Measurements from ENCODE around the gene ANKS4B.
"Not testable (repeated sequence)": the region's sequence is repeated elsewhere in the genome, so short reads cannot be mapped to it uniquely, and the experiment has no call there.

ANKS4B gene

DNA sequence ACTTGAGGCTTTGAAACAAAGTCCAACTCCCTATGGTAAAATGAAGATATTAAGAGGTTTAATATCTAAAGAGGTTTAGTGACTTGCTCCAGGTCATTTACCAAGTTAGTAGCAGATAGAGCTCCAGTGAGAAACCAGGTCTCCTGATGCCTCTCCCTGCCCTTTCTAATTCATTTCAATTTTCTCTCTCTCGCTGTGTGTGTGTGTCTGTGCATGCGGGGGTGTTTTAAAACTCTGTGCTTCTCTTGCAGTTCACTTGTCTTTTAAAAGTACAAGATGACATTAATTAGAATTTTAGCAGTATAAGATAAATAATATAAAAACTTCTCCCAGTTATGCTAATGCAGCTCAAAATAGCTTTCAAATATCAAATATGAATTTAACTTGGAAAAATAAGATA lies 13.9 kb upstream of the ANKS4B start:
- no peak for DNase-seq

DNA sequence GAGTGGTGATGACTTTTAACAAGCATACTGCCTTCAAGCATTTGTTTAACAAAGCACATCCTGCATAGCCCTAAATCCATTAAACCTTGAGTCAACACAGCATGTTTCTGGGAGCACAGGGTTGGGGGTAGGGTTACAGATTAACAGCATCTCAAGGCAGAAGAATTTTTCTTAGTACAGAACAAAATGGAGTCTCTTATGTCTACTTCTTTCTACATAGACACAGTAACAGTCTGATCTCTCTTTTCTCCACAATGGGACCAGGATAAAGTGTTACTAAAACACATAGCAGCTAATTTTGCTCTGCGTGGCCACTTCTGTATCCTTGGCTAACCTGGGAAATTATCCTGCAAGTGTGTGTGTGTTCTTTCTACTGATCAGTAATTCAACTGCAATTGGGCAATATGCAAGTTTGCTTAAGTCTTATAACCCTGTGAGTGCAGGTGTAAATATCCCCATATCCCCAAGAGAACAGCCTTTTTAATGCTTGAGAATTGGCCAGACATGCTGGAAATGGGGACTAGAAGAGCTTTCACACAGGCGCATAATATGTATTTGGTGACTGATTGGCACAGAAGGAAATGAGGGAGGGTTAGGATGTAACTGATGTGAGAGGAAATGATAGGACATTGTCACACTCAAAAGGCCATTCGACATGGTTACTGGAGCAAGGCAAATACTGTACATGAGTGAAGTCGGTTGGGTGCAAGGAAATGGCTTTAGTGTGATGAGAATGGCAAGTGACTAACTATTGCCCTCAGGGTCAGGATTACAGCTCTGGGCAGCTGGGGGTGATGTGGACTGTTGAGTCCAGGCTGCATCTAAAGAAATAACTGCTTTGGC lies 10.8 kb upstream of the ANKS4B start:
- DNase-seq, result no peak

DNA sequence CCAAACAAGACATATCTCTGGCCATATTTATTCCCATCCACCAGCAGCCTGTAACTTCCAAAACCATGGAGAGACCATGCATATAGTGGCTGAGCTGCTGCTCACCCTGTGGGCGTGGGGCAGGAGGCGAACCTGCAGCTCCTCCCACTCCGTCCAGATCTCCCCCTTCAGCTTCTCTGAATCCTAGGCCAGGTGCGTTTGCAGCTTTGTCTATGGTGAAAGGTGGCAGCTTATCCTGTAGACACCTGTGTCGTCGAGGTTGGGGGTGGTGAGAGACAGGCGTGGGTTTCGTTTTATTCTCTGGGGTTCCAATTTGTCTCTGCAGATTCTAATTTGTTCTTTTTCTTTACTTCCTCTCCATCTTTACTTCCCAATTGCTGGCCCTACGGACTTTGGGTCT lies 9.7 kb upstream of the ANKS4B start:
- no peak for DNase-seq

DNA sequence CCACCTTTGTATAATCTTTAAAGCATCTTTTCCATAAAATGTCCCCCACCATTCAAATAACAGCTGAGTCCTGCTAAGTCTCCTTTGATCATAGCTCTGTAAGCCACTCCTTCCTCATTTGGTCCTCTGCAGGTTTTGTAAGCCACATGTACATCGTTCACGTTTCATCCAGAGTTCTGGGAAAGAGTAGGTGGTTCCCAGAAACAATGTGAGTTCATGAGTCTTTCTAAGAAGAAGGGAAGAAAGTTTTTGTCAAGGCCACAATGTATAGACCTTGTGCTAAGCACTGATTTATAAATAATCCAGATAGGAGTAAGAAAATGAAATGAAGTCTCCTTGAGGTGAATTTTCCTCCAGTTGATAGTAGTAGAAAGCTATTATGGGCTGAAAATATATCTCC lies 8.7 kb upstream of the ANKS4B start:
- no peak for DNase-seq

DNA sequence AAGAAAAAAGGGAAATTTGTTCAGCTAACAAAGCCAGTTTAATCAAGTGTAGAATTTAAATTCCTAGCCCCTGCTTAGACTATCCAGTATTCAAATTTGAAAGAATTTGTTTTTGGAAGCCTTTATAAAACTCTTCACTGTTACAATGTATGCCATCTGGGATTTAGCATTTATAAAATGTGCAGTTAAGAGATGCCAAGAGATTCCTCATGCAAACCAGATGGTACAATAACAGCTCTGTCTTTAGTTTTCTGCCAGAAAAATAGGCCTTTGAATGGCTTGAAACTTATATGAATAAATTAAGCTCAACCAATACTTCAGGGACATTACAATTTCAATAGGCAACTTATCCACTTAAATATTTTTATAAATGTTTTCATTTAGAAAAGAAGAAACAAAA lies 6.8 kb upstream of the ANKS4B start:
- no peak for DNase-seq

DNA sequence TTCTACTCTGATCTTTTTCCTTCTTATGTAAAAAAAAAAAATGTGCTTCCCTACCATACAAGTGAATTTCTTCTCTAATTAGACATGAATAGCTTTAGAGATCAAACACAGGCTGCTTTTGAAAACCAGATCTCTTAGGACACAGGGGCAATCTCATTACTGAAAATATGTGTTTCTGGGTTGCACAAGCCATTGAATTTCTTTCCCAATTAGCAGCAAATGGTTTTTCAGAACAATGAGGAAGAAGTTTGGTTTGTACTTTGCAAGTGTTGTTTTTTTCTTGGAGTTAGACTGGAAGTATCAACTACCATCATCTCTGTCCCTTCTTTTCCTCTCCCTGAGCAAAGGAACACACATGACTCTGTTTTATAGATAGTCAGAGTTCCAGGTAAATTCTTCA lies 5.6 kb upstream of the ANKS4B start:
- no peak for DNase-seq

DNA sequence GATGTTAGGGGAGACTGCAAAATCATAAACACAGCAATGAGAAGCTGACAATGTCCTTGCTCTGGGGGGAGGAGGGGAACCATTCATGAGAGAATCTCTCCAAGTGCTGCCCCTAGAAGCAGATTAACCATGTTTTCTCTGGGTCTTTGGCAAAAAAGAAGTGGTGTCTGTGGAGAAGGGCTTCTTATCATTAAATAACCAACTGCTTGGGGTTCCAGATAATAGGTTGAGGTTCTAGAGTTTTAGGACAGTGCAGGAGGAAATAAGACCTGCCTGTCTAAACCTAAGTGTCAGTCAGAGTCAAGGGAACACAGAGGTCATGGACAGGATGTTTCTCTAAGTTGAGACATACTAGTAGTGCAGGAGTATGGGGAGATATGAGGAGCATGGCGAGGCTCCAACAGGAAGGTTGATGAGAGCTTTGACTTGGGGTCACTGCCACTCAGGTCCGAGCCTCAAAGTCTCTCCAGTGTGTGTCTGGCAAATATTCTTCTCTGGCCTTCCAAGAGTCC lies 5.1 kb upstream of the ANKS4B start:
- DNase-seq, result no peak

DNA sequence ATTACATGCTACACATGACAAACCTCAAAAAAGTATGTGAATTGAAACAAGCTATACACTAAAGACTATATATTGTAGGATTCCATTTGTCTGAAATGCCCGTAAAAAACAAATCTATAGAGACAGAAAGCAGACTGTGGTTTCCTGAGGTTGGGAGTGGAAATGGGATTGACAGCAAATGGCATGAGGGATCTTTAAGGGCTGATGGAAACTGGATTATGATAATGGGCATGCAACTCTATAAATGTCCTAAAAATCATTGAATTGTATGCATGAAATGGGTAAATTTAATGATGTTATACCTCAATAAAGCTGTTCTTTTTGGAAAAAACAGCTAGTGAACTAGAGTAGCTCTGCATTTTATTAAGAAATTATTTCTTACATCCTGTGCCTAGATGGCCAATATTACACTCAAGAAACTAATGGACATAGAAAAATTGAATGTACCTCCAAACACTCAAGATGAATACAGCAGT lies 416 bp upstream of the ANKS4B start:
- no peak for DNase-seq

DNA sequence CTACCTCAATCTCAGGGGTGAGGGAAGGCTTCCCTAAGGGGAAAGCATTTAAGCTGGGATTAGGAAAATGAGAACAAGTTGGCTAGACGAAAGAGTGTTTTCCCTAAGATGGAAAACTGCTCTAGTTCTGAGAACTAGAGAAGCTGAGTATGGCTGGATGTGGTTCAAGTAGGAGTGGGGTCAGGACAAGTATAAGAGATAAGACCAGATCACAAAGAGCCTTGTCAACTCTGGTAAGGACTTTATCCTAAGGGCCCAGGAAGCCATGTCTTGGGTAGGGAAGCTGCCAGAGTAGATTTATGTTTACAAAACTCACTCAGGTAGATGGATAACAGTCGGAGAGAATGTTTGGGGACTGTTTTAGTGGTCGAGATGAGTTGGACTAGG lies 1.7 kb downstream of the ANKS4B start:
- no peak for DNase-seq

DNA sequence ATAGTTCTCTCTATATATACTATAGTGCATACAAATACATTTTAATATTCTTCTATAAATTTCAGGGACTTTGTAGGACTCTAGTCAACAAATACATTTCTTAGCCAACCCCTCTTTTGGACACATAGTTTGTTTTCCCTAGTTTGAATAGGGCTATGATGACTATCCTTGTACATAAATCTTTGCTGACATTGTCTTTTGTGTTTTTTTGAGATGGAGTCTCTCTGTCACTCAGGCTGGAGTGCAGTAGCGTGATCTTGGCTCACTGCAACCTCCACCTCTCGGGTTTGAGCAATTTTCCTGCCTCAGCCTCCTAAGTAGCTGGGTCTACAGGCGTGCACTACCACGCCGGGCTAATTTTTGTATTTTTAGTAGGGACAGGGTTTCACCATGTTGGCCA lies 3.3 kb downstream of the ANKS4B start:
- DNase-seq, result no peak

DNA sequence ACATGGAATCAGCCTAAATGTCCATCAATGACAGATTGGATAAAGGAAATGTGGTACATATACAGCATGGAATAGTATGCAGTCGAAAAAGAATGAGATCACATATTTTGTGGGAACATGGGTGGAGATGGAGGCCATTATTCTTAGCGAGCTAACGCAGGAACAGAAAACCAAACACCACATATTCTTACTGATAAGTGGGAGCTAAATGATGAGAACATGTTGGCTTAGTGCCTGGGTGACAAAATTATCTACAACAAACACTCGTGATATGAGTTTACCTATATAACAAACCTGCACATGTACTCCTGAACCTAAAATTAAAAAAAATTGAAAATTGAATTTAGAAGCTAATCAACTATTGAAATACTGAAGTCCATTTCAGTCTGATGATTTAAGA lies 6.1 kb downstream of the ANKS4B start:
- DNase-seq, result no peak

DNA sequence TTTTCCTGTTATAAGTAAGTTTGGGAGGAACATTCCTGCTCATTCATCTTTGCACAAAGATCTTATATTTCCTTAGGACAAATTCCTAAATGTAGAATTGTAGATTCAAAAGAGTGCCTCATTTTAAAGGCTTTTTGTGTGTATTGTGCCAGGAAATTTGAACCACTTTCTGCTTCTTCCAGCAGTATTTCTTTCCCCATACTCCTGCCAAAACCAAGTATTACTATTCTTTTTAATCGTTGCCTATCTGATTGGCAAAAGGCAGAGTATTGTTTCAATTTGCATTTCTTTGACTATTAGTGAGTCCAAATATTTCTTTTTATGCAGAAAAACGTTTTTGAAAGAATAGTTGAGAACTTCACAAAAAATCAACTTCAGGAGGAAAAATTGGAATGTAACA lies 9.3 kb downstream of the ANKS4B start:
- no peak for DNase-seq

DNA sequence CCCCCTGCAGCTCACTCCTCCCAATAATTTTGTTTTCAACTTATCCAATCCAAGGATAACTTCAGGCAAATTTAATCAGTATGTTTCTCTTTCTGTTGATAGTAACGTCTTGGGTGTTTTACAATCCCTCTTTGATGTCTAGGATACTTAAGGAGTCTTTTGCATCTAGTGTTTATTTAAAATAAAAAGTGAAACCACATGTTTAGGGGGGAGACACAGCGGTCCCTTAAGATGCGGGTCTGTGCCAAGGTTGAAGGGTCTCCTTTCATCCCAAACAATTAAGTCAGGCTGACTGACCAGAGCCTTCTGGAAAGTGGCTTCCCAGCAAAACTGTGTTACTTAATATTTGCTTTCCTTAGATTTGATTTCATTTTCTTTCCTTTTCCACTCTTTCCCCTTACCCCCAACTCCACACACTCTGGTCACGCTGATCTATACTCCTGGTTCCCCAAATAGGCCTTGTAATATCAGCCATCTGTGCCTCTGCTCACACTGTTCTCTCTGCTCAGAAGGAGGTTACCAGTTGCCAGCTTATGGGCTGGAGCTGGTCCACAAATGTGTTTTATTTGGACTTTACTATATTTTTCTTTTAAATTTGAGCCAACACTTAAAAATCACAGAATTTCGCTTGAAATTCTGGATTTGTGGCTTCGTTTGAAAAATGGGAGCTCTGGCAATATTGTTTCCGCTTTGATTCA lies 11.2 kb downstream of the ANKS4B start:
- no peak for DNase-seq

DNA sequence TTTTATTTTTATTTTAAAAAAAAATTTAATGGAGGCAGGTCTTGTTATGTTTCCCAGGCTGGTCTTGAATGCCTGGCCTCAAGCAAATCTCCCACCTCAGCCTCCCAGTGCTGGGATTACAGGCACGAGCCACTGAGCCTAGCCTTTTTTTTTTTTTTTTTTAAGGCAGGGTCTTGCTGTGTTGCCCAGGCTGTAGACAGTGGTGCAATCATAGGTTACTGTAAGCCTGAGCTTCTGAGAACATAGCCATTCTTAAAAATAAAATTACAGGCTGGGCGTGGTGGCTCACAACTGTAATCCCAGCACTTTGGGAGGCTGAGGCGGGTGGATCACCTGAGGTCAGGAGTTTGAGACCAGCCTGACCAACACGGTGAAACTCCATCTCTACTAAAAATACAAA lies 14.7 kb downstream of the ANKS4B start:
- DNase-seq, result not testable (repeated sequence)

DNA sequence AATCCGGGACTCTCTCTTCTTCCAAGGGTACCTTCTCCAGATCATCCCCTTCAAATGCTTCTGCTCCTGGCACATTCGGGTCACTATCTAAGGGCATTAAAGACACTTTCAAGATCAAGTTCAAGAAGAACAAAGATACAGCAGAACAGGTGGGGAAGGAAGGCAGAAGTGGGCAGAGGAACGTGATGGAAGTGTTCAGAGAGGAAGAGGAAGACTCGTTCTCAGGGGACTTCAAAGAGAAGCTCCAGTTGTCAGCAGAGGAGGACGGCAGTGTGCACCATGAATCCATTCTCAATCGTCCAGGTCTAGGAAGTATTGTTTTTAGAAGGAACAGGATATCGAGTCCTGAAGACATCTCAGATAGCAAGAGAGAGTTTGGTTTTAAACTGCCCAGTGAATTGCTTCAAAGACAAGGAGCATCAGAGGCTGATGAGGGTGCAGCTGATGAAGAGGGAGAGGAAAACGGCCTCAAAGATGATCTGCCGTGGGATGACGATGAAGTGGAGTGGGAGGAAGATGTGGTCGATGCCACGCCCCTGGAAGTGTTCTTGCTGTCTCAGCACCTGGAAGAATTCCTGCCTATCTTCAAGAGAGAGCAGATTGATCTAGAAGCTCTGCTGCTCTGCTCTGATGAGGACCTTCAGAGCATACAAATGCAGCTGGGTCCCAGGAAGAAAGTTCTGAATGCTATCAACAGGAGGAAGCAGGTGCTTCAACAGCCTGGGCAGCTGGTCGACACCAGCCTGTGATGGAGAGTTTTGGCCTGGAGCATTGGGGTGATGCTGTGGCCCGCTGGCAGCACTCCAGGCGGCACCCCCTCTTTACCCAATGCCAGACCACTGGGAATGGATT lies 16.8 kb downstream of the ANKS4B start:
- no peak for DNase-seq

DNA sequence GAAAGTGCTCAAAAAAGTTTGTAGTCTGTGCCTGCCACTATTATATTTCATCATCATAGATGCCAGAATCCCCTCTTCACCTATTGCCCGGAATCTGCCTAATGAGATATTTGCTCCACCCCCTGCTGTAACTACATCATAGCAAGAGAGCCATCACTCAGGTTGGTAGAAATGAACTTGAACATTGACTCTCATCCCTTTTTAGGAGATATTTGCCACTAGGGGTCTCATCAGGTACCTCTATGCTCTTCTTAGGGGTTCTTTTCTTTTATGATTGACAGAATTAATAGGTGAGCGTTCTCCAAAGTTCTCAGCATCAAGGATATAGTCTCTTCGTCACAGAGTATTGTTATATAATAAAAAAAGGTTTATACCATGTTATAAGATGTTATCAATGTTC lies 20.0 kb downstream of the ANKS4B start:
- no peak for DNase-seq

DNA sequence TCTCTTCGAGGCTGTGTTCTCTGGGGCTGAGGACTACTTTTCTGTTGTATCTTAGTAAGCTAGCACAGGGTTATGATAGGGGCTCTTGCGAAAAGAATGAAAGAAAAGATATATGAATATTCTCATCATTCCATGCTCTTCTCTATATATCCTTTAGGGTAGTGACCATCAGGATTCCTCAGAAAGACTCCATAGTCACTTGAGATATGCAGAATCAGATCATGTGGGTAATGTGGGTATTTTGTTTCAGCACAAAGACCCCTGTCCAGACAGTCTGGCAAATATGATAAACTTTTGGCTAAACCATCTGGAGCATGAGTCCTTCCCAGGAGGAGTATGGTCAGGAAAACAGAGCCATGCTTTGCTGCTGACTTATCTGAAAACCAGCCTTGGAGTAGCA lies 23.1 kb downstream of the ANKS4B start:
- DNase-seq, result no peak

DNA sequence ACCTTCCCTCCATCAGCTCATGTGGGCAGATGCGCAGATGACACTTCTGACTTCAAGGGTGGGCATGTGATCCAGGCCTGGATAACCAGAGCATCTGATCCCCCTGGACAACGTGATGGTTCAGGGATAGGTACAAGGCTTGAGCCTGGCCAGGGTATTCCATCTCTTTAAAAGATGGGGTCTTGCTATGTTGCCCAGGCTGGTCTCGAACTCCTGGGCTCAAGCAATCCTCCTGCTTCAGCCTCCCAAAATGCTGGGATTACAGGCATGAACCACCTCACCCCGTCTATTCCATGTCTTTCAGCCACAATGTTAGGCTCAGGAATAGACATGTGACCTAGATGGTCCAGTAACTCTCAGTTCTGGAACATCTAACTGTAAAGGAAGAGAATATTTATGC lies 23.8 kb downstream of the ANKS4B start:
- DNase-seq, result no peak

DNA sequence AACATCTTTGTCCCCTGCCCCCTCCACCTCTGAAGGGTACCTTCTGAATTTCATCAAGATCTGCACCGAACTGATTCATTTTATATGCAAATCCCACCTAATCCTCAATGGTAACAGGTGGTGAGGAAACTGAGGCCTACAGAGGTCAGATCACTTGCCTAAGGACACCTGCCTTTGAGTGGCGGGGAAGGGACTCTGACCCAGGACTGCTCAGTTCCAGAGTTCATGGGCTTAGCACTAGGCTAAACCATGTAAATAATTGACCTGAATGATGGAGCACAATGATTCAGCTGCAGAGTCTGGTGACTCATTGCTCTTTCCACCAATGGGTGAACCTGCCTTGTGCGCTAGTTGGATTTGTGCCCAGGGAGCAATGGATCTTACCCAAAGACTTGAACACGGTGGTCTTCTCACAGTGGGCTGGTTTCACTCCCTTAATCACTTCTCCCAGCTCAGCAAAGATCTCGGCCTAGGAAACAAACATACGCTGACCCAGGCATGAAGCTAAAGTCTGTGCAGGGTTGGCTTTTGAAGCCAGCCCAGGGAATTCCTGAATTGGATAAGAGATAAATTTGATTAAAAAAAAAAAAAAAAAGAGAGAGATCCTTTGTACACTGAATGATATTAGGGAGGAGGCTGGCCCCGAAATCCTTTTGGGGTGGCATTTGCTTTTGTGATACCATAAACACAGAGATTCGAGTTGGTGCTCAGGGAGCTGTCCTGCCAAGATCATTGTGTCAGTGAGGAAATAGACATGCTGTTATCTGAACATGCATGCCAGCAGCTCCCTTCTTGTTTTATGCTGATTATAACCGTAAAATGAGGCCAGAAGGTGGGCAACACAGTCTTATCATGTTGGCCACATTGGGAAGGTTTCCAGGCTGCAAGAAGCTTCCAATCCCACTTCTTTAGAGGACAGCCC lies 27.6 kb downstream of the ANKS4B start:
- no peak for DNase-seq

DNA sequence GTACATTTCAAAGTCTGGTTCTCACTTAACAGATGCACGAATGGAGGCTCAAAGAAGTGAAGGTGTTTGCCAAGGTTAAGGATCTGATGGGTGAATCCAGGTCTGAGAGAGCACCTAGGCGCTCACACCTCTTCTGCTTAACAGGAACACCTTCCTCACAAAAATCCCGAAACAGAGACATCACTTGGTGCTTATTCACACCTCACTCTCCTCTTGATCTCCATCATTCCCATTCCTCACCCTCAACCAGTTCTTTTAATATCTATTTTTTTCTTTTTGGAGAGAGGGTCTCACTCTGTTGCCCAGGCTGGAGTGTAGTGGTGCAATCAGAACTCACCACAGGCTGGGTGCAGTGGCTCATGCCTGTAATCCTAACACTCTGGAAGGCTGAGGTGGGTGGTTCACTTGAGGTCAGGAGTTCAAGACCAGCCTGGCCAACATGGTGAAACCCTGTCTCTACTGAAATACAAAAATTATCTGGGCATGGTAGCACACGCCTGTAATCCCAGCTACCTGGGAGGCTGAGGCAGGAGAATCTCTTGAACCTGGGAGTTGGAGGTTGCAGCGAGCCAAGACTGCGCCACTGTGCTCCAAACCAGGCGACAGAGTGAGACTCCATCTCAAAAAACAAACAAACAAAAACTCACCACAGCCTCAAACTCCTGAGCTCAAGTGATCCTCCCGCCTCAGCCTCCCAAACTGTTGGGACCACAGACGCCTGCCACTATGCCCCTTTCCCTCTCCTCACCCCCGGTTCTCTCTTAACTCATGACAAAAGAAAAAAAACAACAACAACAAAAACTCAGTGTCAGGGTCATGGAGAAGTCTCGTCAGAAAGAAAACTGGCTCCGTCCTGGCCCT lies 29.5 kb downstream of the ANKS4B start:
- DNase-seq, result no peak
